ENCODE data around the gene EIF5A. TPM values are rescaled to one million over a fixed set of nuclear protein-coding genes. Genes with fewer than 3 reads are reported as not detected.
A peak's percentile ranks its signal among the peaks of the same experiment; 100 is the strongest.
"Not testable (repeated sequence)": the region's sequence is repeated elsewhere in the genome, so short reads cannot be mapped to it uniquely, and the experiment has no call there.

EIF5A gene
- polyA plus RNA-seq, 1 donor, result 284 TPM

DNA sequence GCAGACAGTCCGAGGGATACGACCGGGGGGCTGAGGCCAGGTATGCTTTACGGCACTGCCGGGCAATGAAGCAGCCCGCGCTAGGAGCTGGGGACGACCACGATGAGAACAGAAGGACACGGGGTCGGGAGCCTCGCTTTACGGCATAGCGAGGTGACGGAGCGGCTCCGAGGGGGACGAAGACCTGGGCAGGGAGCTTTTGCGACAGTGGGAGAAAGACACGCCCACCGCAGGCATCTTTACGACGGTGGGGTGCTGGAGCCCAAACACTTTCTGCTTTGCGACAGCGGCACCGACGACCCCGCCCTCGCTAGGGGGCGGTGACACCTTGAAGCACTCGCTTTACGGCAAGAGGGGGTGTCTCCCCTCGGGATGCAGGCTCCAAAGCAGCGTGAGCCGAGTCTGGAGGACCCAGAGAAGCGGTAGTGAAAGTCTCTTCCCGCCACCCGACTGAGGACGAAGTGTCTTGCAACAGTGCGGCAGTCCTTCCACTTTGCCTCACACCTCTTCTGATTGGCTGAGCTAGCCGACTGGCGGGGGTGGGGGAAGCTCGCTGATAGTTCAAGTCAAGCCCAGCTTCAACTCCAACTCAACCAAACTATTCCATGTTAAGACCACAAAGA, 22.1 kb downstream of the EIF5A start:
- peak; percentile 99 for DNase-seq

DNA sequence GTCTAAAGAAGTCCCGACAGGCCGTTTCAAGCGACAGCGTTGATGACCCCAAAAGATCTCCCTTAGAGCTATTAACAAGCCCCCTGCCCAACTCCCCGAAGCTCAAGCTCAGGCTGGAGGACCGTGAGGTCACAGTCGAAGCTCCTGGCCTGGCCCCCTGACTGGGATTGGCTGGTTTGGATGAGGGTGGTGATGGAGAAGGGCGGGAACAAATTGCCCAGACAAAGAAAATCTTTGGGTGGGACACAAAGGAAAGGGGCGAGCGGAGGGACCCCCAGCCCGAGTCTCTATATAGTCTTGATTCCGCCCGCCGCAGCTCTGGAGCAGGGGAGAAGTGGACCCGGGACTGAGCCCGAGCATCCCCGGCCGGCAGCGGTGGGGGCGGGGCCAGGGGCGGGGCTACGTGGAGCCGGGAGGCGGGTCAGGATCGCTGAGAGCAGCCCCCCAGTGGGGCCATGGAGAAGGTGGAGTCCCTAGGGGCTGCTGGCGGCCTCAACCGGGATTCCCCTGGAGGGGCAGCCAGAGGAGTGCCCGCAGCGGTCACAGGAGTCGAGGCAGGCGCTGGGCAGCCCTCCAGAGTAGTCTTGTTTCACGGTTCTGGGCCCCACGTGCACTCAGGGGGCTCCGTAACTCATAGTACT, 22.7 kb downstream of the EIF5A start:
- DNase-seq, result peak; percentile 83

DNA sequence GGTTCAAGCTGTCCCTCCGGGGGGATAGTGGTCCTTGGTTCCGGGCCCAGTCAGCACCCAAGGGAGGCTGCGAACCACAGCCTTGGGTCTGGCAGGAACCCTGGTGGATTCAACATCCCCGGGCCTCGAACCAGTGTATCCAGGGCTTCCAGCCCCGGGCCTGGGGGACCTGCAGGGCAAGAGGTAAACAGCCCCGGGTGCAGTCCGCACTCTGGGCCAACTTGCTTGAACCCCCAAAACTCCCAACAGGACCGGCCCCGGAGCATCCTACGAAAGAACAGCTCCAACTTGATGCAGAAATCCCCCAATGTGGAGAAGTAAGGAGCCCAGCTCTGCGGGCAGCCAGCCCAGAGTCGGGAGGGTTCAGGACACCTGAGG, 23.2 kb downstream of the EIF5A start:
- DNase-seq, result no peak

DNA sequence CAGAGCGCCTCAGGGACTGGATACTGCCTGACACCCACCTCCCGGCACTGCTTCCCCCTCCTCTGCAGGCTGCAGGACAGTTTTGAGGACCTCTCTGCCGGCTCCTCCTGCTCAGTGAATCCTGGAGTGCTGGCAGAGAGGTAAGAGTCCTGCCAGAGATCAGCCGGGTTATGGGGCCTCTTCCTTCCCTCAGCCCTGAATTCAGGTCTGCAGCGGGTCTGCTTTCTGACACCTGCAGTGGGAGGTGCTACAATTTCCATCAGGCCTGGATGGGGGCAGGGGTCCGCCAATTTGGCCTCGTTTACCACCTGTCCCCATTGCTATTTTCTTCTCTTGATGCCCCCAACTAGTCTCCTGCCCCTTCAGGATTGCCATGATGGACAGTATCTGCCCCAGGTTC, 24.7 kb downstream of the EIF5A start:
- DNase-seq, result no peak

DNA sequence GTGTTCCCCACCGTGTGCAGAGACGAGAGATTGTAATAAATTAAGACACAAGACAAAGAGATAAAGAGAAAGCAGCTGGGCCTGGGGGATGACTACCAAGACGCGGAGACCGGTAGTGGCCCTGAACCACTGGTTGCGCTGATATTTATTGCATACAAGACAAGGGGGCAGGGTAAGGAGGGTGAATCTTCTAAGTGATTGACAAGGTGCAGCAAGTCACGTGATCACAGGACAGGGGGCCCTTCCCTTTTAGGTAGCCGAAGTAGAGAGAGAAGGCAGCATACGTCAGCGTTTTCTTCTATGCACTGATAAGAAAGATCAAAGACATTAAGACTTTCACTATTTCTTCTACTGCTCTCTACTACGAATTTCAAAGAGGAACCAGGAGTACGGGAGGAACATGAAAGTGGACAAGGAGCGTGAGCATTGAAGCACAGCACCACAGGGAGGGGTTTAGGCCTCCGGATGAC, 25.2 kb downstream of the EIF5A start:
- not testable (repeated sequence) for DNase-seq

DNA sequence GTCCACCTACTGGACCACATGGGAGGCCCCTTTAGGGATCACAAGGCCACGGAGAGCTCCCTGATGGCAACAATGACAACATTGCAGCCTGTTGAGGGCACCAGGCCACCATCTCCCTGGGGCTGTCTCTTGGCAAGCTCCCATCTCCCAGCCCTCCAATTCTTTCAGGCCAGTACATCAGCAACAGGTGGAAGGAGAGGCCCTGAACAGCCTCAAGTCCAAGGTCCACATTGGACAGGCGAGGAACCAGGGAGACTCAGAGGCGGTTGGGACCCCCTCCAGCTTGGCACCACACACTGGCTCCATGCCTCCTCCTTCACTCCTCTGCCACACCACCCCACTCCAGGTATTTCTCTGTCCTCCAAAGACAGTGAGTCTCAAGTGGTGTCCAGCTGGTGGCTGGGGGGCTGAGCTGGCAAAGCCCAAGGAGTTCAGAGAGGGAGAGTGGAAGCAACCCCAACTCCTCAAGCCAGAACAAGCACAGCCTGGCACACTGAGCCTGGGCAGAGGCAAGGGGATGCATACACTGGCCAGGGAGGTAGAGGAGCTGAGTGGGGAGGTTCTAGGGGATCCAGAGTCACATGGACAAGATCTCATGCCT, 27.6 kb downstream of the EIF5A start:
- DNase-seq, result no peak

DNA sequence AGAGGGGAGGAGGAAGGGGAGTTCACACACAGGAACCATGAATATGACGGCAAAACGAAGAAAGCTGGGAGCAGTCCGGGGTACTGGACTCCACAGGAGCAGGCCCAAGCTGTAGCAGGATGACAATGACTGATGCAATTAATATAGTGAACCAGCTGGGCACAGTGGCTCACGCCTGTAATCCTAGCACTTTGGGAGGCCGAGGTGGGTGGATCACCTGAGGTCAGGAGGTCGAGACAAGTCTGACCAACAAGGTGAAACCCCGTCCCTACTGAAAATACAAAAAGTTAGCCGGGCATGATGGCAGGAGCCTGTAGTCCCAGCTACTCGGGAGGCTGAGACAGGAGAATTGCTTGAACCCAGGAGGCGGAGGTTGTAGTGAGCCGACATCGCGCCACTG, 28.3 kb downstream of the EIF5A start:
- DNase-seq, result not testable (repeated sequence)

DNA sequence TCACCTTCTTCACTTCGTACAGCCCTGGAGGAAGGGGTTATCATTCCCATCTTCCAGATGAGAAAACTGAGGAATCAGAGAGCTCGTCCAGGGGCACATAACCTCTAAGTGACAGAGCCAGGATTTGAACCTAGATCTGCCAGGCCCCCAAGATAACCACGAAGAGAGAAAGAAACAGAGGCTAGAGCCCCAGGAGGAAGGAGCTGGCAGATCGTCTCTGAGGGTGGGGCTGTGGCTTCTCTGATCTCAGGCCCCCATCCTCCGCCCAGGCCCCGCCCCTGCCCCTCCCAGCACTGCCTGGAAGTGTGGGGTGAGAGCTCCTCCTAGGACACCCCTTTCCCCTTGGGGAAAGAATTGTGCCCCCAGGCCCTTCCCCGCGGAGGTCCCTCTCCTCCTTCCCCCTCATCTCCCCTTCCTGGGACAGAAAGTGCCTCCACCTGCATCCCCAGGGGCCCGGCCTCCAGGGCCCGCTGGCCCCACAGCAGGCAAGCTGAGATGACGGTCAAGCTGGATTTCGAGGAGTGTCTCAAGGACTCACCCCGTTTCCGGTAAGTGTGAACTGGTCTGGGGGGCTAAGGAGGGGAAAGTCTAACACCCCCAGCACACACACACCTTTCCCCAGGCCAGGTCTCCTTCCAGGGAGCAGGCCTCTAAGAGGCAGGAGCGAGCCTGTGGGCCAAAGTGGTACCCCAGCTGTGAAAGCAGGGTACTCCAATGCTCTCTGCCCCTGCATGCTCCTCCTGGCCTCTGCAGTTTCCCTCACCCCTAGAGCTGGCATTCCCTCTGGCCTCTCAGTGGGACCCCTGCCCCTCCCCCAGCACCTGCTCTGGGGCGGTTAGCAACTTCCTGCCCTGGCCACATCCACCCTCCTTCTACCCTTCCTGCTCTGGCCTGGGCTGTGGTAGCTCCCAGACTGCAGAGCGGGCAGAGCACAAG, 29.1 kb downstream of the EIF5A start, which contains the start of gene ACAP1:
Gene ACAP1 (plus strand): TSS at position 290 of the 936 bp plus-strand sequence. CDS start 206 bp downstream, at position 496.
- DNase-seq, result no peak

DNA sequence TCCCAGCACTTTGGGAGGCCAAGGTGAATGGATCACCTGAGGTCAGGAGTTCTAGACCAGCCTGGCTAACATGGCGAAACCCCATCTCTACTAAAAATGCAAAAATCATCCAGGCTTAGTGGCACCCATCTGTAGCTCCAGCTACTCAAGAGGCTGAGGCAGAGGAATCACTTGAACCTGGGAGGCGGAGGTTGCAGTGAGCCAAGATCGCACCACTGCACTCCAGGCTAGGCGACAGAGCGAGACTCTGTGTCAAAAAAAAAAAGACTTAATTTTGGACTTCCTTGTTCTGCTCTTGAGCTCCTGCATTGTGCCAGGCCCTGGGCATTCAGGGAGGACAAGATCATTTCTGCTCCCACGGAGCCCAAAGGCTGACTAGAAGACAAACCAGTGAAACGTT, 30.2 kb downstream of the EIF5A start:
- DNase-seq, result not testable (repeated sequence)

DNA sequence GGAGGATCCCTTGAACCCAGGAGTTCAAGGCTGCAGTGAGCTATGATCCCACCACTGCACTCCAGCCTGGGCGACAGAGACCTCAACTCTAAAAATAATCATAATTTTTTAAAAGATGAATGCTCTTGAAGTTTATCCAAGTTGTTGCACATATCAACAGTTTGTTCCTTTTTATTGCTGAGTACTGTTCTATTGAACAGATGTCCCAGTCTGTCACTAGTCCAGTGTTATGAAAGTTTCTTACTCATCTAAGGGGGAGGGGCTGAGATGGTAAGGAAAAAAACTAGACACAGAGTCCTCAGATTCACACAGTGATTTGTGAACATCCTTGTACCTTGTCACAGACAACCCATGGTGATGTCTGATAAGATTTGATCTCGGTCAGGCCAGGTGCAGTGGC, 32.8 kb downstream of the EIF5A start:
- no peak for DNase-seq

DNA sequence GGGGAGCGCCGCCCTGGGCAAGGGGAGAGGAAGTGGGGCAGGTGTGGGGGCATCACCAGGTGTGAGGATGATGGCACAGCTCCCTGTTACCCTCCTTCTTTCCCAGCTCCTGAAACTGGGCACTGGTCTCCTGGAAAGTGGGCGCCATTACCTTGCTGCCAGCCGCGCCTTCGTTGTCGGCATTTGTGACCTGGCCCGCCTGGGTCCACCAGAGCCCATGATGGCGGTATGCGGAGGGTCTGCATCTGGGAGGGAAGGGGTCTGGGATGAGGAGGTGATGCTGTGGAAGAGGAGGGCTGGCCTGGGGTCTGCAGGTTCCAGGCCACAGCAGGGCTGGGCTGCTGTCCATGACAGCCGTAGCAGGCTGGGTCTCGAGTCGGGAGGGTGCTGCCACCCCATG, 34.4 kb downstream of the EIF5A start:
- DNase-seq, result no peak

DNA sequence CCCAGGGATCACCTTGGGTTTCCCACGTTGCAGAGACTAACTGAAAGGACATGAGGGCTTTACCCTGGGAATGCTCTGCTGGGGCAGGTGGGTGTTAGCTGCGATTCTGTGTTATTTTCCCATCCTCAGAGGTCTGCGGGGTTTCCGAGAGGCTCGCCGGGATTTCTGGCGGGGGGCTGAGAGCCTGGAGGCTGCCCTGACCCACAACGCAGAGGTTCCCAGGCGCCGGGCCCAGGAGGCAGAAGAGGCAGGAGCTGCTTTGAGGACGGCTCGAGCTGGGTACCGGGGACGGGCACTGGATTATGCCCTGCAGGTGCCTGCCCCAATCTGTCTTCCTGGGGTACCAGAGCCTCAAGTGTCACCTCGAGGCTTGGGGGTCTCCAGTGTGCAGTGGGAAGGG, 35.8 kb downstream of the EIF5A start:
- DNase-seq, result no peak

DNA sequence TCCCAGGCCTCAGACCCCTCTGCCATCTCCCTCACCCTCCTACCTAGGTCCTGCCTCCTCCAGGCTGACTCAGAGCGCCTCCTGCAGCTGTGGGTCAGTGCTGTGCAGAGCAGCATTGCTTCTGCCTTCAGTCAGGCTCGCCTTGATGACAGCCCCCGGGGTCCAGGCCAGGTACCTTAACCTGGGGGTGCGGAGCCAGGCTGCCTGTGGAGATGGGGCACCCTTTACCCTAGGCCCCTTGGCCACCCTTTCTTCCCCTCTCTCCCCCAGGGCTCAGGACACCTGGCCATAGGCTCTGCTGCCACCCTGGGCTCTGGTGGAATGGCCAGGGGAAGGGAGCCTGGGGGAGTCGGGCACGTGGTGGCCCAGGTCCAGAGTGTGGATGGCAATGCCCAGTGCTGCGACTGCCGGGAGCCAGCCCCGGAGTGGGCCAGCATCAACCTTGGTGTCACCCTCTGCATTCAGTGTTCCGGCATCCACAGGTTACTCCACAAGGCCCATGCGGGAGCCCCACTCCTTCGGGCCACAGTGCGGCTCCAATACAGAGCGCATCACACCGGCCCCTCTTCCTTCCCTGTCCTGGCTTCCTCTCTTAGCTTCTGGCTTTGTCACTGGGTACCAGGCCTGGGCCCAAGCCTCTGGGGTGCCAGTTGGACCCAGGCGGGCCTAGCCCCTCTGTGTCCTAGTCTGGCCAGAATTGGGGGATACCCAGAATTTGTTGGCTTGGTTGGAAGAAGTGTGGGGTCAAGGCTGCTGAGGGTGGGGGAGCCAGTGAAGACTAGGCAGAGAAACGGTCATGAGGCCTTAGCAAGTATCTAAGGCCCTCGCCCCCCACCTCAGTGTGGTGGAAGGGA, 39.6 kb downstream of the EIF5A start:
- DNase-seq, result no peak

DNA sequence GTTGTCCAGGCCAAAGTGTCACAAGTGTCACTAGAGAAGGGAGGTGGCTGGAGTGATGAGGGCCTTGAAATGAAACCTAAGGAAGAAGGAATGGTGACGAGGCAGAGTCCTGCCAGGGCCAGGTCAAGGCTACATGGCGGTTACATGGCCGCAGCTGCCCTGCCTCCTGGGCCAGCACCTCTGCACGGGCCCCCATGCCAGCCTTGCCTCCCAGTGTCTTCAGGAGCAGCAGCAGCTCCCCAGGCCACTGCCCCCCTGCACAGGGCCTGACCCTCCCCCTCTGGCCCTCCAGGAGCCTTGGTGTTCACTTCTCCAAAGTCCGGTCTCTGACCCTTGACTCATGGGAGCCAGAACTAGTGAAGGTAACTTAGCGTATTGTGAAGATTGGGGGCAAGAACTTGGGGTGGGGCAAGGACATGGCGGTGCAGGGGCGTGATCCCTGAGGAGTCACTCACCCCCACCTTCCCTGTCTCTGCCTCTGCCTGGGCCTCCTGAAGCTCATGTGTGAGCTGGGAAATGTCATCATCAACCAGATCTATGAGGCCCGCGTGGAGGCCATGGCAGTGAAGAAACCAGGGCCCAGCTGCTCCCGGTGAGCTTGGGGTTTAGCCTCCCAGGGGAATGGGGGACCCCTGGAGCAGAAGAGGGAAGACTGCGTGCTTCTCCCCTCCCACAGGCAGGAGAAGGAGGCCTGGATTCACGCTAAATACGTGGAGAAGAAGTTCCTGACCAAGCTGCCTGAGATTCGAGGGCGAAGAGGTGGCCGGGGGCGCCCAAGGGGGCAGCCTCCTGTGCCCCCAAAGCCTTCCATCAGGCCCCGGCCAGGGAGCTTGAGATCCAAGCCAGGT, 40.4 kb downstream of the EIF5A start:
- DNase-seq, result no peak

DNA sequence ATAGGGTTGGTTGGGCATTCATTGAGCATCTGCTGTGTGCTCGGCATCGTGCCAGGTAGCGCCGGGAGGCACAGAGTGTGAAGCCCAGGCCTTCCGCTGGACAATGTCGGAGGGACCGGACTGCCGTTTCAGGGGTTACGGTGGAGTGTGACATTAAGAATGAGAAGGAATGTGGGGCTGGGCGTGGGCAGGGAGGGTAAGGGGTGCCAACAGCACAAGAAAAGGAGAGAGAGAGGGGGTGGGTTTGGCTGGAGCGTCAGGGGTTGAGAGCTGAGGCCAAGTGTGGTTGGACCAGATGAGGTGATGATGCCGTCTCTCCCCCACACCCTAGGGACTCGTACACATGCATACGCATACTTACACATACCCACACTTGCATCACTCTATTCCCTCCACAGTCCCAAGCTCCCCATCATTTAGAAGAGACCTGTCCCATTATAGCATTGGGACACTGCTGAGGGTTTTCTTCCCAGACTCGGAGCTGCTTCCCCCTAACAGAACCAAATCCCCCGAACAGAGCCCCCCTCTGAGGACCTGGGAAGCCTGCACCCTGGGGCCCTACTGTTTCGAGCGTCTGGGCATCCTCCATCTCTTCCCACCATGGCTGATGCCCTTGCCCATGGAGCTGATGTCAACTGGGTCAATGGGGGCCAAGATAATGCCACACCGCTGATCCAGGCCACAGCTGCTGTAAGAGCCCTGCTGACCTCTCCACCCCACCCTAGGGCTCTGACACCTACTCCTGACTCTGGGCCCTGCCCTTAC, 41.2 kb downstream of the EIF5A start:
- no peak for DNase-seq

DNA sequence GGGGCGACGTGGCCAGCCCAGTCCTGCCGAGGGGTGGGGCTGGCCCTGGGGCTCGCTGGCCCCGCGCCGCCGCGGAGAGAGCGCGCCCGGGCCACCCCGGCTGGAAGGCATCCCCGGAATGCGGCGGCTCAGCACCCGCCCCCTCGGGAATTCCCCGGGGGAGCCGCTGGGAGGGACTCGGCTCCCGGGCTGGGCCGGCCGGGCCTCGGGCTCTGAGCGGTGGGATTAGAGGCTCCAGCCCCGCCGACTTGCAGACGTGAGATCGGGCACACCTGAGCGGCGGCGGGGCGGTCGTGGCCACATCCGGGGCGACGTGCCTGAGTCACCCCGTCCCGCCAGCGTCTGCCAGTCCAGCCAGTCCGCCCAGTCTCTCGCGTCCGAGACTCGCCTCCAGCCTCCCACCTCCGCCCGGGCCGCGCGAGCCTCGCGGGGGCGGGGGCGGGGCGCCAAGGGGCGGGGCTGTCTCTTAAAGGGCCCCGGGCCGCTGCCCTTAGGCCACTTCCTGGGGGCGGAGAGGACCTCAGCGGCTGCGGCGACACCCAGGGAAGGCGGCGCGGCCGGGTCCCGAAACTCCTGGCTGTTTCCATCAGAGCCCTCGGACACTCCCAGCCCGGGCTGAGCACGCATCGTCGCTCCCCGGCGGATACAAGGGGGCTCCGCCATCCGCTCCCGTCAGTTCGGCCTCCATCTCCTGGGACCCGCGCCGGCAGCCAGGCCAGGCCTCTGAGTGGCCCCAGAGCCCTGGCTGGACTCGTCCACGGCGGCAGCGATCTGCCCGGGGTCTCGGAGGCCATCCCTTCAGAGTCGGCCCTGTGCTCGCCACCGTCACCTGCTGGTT, 44.5 kb downstream of the EIF5A start, which contains the start of gene KCTD11:
Gene KCTD11 (plus strand): TSS at position 498 of the 838 bp plus-strand sequence.
- peak; percentile 79 for DNase-seq

DNA sequence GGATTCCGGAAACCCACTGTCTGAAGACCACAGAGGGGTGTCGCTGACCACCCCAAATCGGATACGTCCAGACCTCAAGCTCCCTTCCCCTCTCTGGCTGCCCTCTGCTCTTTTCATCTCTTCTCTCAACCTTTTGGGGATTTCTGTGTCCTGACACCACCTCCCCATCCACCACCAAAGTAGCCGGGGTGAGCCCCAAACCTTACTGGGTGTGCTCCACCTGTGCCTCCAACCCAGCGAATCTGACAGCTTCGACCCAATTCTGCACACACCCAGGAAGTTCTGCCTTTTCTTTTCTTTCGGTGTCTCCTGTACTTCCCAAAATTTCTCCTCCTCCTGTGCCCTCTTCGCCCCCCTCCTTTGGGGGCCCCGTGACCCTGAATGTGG, 45.1 kb downstream of the EIF5A start:
- DNase-seq, result no peak

DNA sequence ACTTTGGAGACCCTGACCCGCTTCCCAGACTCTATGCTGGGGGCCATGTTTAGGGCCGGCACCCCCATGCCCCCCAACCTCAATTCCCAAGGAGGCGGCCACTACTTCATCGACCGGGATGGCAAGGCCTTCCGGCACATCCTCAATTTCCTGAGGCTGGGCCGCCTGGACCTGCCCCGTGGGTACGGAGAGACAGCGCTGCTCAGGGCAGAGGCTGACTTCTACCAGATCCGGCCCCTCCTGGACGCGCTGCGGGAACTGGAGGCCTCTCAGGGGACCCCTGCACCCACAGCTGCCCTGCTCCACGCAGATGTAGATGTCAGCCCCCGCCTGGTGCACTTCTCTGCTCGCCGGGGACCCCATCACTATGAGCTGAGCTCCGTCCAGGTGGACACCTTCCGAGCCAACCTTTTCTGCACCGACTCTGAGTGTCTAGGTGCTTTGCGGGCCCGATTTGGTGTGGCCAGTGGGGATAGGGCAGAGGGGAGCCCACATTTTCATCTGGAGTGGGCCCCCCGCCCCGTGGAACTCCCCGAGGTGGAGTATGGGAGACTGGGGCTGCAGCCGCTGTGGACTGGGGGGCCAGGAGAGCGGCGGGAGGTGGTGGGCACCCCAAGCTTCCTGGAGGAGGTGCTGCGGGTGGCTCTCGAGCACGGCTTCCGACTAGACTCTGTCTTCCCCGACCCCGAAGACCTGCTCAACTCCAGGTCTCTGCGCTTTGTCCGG, 45.6 kb downstream of the EIF5A start:
- DNase-seq, result no peak
